Activated CD4-positive, alpha-beta T cell treated with anti-CD3 and anti-CD28 coated beads, Interleukin-2, Interleukin-6, amounts not matched to agents 100 ng/mL and 50 ng/mL, durations not matched to agents 16 hours and 8 hours (primary cell): ENCODE results near the gene C19orf12.

Experiments
- DNase-seq: peaks from one replicate; pipeline ENCODE4 v3.0.0-alpha.2; 2020

Gene C19orf12

GRCh38 chr19:29714953-29715700, at the start of gene C19orf12:
Gene C19orf12 (minus strand): TSS chr19:29715261. CDS start chr19:29708413, 6,848 bp downstream.
- DNase-seq = peak; percentile 78

GRCh38 chr19:29764361-29764760, 49.3 kb upstream of the C19orf12 start:
- DNase-seq = no peak

GRCh38 chr19:29763196-29763595, 48.1 kb upstream of the C19orf12 start:
- DNase-seq = no peak

GRCh38 chr19:29761575-29762232, 46.6 kb upstream of the C19orf12 start:
- DNase-seq = no peak

- no peak for DNase-seq
Observed at GRCh38 chr19:29760752-29761502, 45.9 kb upstream of the C19orf12 start.

GRCh38 chr19:29759359-29759758, 44.3 kb upstream of the C19orf12 start:
- DNase-seq = no peak

- DNase-seq = no peak
Observed at GRCh38 chr19:29758863-29759262, 43.8 kb upstream of the C19orf12 start.

GRCh38 chr19:29757551-29757950, 42.5 kb upstream of the C19orf12 start:
- no peak for DNase-seq

GRCh38 chr19:29753934-29754305, 38.9 kb upstream of the C19orf12 start:
- no peak for DNase-seq

GRCh38 chr19:29753190-29753933, 38.3 kb upstream of the C19orf12 start:
- no peak for DNase-seq

GRCh38 chr19:29752450-29753025, 37.5 kb upstream of the C19orf12 start:
- no peak for DNase-seq

GRCh38 chr19:29751932-29752331, 36.9 kb upstream of the C19orf12 start:
- no peak for DNase-seq

GRCh38 chr19:29750001-29750400, 34.9 kb upstream of the C19orf12 start:
- DNase-seq = no peak

- no peak for DNase-seq
Observed at GRCh38 chr19:29748996-29749849, 34.2 kb upstream of the C19orf12 start.

GRCh38 chr19:29745253-29745652, 30.2 kb upstream of the C19orf12 start:
- DNase-seq = no peak

GRCh38 chr19:29743681-29744080, 28.6 kb upstream of the C19orf12 start:
- no peak for DNase-seq

GRCh38 chr19:29741776-29742175, 26.7 kb upstream of the C19orf12 start:
- DNase-seq = no peak

GRCh38 chr19:29741226-29741625, 26.2 kb upstream of the C19orf12 start:
- no peak for DNase-seq

GRCh38 chr19:29737461-29738000, 22.5 kb upstream of the C19orf12 start:
- no peak for DNase-seq

GRCh38 chr19:29735829-29736228, 20.8 kb upstream of the C19orf12 start:
- DNase-seq = no peak

GRCh38 chr19:29731331-29731850, 16.3 kb upstream of the C19orf12 start:
- DNase-seq = no peak
